Mesodermal cell (in vitro differentiated cells): ENCODE measurements around the gene FGFR1OP2.

Experiments
- H3K27ac ChIP-seq: 2 replicates; pipeline ENCODE4 v1.7.0; 2013; ENCODE audit warnings: mild to moderate bottlenecking, low read depth, low read length, moderate library complexity; ENCODE audit not compliant: severe bottlenecking
- H3K36me3 ChIP-seq: 2 replicates; pipeline ENCODE4 v1.7.1; 2013; ENCODE audit warnings: mild to moderate bottlenecking, low read length, moderate library complexity; ENCODE audit not compliant: control insufficient read depth, insufficient read depth
- H3K4me1 ChIP-seq: one replicate; pipeline ENCODE4 v1.7.1; 2013; ENCODE audit warnings: mild to moderate bottlenecking, low read length; ENCODE audit not compliant: insufficient read depth, control insufficient read depth, poor library complexity, severe bottlenecking
- H3K4me3 ChIP-seq: 2 replicates; pipeline ENCODE4 v1.7.0; 2013; ENCODE audit warnings: low read length, control low read depth, mild to moderate bottlenecking; ENCODE audit not compliant: insufficient read depth, poor library complexity, severe bottlenecking; ENCODE audit errors: extremely low read depth
- H3K9me3 ChIP-seq: 2 replicates; pipeline ENCODE4 v1.7.1; 2013; ENCODE audit warnings: mild to moderate bottlenecking, low read length, moderate library complexity; ENCODE audit not compliant: control insufficient read depth
- WGBS, 2 experiments: methylation state at CpG; one replicate each; pipeline ENCODE4 v1.1.5; 2013; ENCODE audit warnings: missing lambda C conversion rate in 2 of 2; ENCODE audit not compliant: insufficient coverage in 2 of 2; 5-methylcytosine and 5-hydroxymethylcytosine counted together

FGFR1OP2 gene

DNA sequence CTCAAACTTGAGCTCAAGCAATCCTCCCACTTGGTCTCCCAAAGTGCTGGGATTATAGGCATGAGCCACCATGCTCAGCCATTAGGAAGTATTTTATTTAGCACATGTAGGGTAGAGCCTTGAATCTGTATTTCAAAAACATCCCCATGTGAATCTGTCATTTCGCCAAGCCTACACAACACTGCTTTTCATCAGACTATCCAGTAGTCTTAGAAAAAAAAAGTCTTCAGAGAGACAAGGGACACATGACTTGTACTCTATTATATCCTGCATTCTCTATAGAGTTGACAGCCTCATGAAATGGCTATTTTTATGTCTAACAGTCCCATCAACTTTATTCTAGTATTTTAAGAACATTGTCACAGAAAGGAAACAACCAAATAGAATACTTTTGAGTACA, 40.5 kb downstream of the FGFR1OP2 start:
- no peak overlapping the region for H3K4me3 ChIP-seq
- H3K27ac ChIP-seq: no peak overlapping the region
- 100% methylated on average over 1 of the region's 1 CpG; no CpG with 5 or more reads in 1 of the 2 experiments for WGBS, 2 experiments
- H3K9me3 ChIP-seq: no peaks in the 10 kb centered on the region
- H3K4me1 ChIP-seq: no peaks in the 10 kb centered on the region
- peaks cover 11% of the 10 kb centered on the region for H3K36me3 ChIP-seq

DNA sequence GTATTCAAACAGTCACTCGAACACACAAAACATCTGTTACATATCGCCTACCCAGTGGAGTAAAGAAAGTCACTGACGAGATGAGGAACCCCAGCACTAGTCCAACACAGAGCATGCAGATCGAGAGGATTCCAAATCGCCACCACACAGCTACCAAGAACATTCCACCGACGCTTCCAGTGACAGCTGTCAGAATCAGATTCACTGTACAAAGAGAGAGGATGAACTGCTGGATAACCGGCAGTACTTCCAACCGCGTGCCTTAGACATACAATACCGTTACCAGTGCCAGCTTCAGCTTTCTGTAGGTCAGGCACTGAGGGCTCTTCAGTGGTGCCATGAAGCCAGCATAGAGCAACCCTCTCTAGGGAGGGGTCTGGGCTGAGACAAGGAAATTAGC, 41.5 kb downstream of the FGFR1OP2 start:
- 89 to 94% methylated on average over 9 to 11 of the region's 11 CpGs for WGBS, 2 experiments
- H3K27ac ChIP-seq: no peak overlapping the region
- no peak overlapping the region for H3K4me3 ChIP-seq
- H3K4me1 ChIP-seq: no peaks in the 10 kb centered on the region
- peaks cover 11% of the 10 kb centered on the region for H3K36me3 ChIP-seq
- no peaks in the 10 kb centered on the region for H3K9me3 ChIP-seq

DNA sequence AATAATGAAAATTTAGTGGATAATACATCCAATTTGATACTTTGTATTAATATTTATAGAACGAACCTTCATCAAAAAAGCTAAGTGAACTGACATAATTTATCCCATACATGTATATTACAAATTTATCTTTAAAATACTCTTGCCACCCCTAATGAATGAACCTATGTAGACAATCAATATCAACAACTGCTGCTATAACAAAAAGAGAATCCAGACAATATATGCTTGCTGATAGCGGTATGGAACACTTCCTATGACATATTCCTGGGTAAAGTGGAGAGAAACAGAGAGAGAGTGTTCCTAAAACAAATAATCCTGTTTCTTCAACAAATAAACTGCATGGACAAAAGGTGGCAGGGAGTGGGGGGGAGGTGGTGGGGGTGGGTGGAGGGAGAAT, 44.6 kb downstream of the FGFR1OP2 start:
- WGBS, 2 experiments: no CpG with 5 or more reads among the region's 2 CpGs
- Histone ChIP-seq H3K4me3 (no peak overlapping the region), H3K4me1 (no peaks in the 10 kb centered on the region), H3K36me3 (peaks cover 22% of the 10 kb centered on the region), H3K9me3 (no peaks in the 10 kb centered on the region), H3K27ac (no peak overlapping the region)

DNA sequence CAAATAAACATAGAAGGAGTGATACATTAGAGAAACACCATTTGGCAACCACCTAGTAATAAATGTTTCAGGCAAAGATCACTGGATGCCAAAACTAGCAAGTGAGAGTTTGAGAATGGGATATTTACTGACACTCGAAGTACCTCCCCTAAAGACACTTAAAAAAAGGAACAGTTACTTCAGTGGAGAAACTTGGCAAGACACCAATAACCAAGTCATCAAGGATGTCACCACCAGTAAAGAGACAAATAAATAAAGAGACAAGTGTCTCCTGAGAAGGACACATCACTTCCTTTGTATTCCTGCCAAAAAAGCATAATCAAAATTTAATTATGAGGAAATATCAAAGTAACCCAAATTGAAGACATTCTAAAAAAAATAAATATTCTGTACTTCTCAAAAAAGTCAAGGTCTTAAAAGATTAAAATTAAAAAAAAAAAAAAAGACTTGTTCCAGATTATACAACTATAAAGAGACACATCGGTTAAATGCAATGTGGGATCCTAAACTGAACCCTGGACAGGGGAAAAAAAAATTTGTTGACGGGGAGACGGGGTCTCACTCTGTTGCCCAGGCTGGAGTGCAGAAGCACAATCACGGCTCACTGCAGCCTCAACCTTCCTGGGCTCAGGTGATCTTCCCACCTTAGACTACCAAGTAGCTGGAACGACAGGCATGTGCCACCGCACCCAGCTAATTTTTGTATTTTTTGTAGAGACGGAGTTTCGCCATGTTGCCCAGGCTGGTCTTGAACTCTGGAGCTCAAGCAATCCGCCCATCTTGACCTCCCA, 49.6 kb downstream of the FGFR1OP2 start:
- Histone ChIP-seq H3K4me1 (no peaks in the 10 kb centered on the region), H3K36me3 (peaks cover 31% of the 10 kb centered on the region), H3K4me3 (no peak overlapping the region), H3K9me3 (no peaks in the 10 kb centered on the region), H3K27ac (no peak overlapping the region)
- WGBS, 2 experiments: 96 to 97% methylated on average over 8 to 9 of the region's 10 CpGs

DNA sequence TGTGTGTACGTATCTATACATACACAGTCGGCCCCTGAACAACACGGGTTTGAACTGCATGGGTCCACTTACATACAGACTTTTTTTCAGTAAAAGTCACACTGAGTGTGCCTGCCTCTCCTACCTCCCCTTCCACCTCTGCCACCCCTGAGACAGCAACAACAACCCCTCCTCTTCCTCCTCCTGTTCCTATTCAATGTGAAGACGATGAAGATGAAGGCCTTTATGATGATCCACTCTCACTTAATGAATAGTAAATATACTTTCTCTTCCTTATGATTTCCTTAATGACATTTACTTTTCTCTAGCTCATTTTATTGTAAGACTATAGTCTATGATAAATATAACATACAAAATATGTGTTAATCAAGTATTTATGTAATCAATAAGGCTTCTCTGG, 50.4 kb downstream of the FGFR1OP2 start:
- no peak overlapping the region for H3K4me3 ChIP-seq
- WGBS, 2 experiments: 100% methylated on average over 2 of the region's 4 CpGs; no CpG with 5 or more reads in 1 of the 2 experiments
- no peaks in the 10 kb centered on the region for H3K9me3 ChIP-seq
- H3K4me1 ChIP-seq: no peaks in the 10 kb centered on the region
- H3K36me3 ChIP-seq: peaks cover 31% of the 10 kb centered on the region
- no peak overlapping the region for H3K27ac ChIP-seq

DNA sequence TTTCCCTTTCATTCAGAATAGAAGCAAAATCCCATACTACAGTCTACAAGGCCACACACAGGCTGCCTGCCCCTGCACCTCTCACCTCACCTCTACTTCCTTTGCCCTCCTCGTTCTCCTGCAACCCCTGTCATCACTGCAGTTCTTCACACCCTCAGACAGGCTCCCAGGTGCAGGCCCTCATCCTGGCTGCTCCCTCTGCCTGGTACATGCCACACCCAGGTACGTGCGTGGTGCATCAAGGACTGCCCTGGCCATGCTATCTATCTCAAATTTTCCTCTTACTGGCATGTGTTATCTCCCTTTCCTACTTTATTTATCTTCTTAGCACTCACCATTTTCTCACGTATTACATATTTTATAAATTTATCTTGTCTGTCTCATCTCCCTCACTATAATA, 51.6 kb downstream of the FGFR1OP2 start:
- WGBS, 2 experiments: 83 to 89% methylated on average over 4 of the region's 4 CpGs
- Histone ChIP-seq H3K4me3 (no peak overlapping the region), H3K4me1 (no peaks in the 10 kb centered on the region), H3K9me3 (no peaks in the 10 kb centered on the region), H3K27ac (no peak overlapping the region), H3K36me3 (peaks cover 33% of the 10 kb centered on the region)

DNA sequence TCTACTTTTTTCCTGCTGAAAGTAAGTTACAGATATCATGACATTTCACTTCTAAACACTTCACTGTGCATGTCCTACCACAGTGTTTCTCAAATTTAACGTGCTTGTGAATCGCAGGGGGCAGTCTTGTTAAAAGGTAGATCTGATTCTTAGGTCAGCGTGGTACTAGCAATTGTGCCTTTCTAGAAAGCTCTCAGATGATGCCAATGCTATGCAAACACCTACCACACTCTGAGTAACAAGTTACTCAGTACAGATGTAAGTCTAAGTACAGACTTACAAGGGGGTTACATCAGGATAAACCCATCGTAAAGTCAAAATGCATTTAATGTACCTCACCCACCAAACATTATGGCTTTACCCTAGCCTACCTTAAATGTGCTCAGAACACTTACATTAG, 53.6 kb downstream of the FGFR1OP2 start:
- WGBS, 2 experiments: 91 to 93% methylated on average over 1 to 4 of the region's 4 CpGs
- Histone ChIP-seq H3K36me3 (peaks cover 36% of the 10 kb centered on the region), H3K4me1 (no peaks in the 10 kb centered on the region), H3K4me3 (no peak overlapping the region), H3K9me3 (no peaks in the 10 kb centered on the region), H3K27ac (no peak overlapping the region)

DNA sequence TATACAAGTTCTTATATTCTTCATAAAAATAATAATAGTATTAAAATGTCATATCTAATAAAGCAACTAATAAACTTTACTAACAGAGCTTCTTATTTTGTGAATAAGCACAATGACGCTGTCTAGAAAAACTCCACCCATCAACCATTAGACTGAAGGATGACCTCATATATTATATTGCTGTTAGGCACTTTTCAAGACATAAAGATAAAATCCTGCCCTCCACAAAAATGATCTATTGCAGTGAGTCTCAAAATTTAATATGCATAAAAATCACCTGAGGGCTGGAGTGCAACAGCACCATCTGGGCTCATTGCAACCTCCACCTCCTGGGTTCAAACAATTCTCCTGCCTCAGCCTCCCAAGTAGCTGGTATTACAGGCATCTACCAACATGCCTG, 55.8 kb downstream of the FGFR1OP2 start:
- no peak overlapping the region for H3K27ac ChIP-seq
- peaks cover 30% of the 10 kb centered on the region for H3K36me3 ChIP-seq
- no peak overlapping the region for H3K4me3 ChIP-seq
- no peaks in the 10 kb centered on the region for H3K4me1 ChIP-seq
- no CpG with 5 or more reads among the region's 1 CpG for WGBS, 2 experiments
- no peaks in the 10 kb centered on the region for H3K9me3 ChIP-seq

DNA sequence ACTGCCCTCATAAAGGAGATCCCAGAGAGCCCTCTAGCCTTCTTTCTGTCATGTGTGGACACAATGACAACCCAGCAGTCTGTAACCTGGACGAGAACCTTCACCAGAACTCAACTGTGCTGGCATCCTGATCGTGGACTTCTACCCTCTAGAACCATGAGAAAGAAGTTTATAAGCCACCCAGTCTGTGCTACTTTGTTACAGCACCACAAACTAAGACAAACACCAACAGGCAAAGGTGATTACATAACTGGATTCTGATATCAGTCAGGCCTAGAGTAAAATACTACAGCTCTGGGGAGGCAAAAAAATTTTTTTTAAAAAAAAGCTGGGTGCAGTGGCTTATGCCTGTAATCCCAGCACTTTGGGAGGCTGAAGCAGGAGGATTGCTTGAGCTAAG, 57.4 kb downstream of the FGFR1OP2 start:
- Histone ChIP-seq H3K4me3 (no peak overlapping the region), H3K36me3 (peaks cover 20% of the 10 kb centered on the region), H3K4me1 (no peaks in the 10 kb centered on the region), H3K27ac (no peak overlapping the region), H3K9me3 (no peaks in the 10 kb centered on the region)
- 86 to 89% methylated on average over 1 of the region's 2 CpGs for WGBS, 2 experiments

DNA sequence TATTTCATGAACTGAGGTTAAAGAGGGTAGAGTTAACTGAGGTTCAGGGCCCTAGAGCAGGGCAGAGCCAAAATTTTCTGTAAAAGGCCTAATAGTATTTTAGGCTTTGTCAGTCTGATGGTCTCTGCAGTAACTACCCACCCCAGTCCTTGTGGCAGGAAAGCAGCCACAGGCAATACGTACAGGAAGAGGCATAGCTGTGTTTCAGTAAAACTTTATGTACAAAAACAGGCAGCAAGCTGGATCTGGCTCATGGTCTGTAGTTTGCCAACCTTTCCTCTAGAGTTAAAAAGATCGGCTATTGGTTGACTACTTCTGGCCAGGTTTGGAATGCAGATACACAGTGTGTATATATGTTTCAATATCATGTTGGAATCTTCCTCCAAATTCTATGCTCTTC, 58.7 kb downstream of the FGFR1OP2 start:
- H3K4me1 ChIP-seq: no peaks in the 10 kb centered on the region
- no peak overlapping the region for H3K27ac ChIP-seq
- WGBS, 2 experiments: 100% methylated on average over 1 of the region's 2 CpGs; no CpG with 5 or more reads in 1 of the 2 experiments
- peaks cover 20% of the 10 kb centered on the region for H3K36me3 ChIP-seq
- H3K9me3 ChIP-seq: no peaks in the 10 kb centered on the region
- no peak overlapping the region for H3K4me3 ChIP-seq

DNA sequence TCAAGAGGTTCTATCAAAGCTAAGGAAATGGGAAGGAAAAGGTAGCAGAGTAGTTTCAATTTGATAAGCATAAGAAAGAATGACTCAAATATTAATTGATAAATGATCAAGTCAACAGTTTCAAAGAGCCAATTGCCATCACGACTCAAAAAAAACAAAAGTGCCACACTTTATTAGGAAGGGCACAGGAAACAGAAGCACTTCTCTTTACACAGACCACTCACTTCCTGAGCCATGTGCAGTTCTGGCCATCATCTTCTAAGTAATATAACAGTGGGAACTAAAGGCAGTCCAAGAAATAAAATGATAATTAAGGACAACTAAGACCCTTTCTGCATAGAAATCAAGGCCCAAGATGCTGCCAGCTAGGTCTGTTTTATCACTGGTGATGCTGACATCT, 62.7 kb downstream of the FGFR1OP2 start:
- peaks cover 6% of the 10 kb centered on the region for H3K4me1 ChIP-seq
- WGBS, 2 experiments: no CpG with 5 or more reads among the region's 1 CpG
- no peak overlapping the region for H3K27ac ChIP-seq
- no peak overlapping the region for H3K4me3 ChIP-seq
- H3K36me3 ChIP-seq: peaks cover 8% of the 10 kb centered on the region
- no peaks in the 10 kb centered on the region for H3K9me3 ChIP-seq
